Adrenal gland (tissue), 5 donors: Measurements from ENCODE around the gene MRPL11.

Source experiments
- CTCF ChIP-seq, 6 experiments: fragments of 450-650 bp in 4 of 6; fragments of 200-600 bp in 2 of 6; sonication (generic) in 1 of 6; IDR thresholded peaks; 1 replicate in 5 of 6; 2 replicates in 1 of 6; pipeline versions ENCODE4 v1.5.1 to v1.8.0; 2016 to 2021; ENCODE audit warnings: antibody characterized with exemption in 6 of 6, mild to moderate bottlenecking in 2 of 6, moderate library complexity in 1 of 6
- POLR2A ChIP-seq, 2 donors: fragments of 450-650 bp; IDR thresholded peaks; one replicate each; pipeline ENCODE4 v1.6.1; 2017; ENCODE audit warnings: antibody characterized with exemption in 2 of 2, mild to moderate bottlenecking in 2 of 2, moderate library complexity in 1 of 2
- donor health status: DM: no; HTN: no; CAD: no.

DNA sequence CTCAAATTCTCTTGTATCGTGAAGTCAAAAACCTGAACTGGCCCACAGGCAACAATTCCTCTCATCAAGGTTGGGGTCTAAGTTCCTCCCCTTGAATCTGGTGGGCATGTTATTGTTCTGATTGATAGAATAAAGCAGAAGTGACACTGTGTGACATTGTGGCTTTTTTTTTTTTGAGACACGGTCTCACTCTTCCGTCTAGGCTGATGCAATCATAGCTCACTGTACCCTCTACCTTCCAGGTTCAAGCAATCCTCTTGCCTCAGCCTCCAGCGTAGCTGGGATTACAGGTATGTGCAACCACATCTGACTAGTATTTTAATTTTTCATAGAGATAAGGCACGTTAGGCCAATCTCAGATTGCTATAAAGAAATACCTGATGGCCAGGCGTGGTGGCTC, 19.2 kb upstream of the MRPL11 start:
- no peak for TF ChIP-seq CTCF (IDR thresholded peaks at IDR 0.05)
- no peak for TF ChIP-seq POLR2A (IDR thresholded peaks at IDR 0.05)
